HG03280 (cell line): ENCODE measurements around the gene CHCHD6.

ENCODE experiments used
- ATAC-seq: cut with Tn5 transposase; IDR thresholded peaks from one replicate; pipeline ENCODE4 v1.9.1; 2021; ENCODE audit warnings: mild to moderate bottlenecking, moderate library complexity; ENCODE audit not compliant: unreplicated experiment

CHCHD6 gene

DNA sequence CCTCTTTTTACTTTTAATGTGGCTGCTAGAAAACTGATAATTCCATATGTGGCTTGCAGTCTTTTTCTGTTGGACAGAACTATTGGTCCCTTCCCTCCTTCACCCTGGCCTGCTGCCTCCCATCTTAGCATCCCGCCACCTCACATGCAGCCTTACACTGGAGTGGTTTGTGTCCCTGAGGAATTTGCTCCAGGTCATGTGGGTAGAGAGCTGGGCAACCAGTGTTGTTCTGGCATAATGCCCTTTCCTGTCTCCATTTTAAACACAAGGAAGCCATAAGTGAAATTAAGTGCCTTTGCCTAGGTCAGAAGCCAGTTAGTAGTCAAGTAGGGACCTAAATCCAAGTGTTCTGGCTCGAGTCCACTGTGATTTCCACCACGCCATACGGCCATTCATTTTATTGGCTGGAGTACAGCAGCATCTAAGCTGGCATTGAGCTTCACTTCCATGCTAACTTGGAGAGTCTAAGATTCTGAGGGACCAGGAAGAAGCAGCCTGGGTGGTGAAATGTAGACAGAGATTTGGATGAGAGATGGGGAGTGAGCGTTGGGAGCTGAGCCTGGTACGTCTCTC, 232.9 kb downstream of the CHCHD6 start:
- ATAC-seq: no peak

DNA sequence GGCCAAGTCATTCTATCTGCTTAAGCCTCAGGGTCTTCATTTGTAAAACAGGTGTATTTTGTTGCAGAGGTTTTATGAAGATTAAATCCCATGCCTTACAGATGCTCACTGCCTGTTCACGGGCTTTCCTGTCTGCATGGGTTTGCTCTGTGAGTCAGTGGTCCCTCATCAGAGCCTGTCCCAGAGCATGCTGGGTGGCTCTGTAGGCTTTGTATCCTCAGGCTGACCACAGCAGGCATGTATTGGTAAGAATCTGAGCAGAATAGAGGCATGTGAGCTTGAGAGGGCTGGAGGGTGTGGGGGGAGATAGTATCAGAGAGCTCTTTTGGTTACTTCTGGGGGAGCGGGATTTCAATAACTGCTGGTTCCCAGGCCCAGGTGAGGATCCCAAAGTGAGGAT, 233.5 kb downstream of the CHCHD6 start:
- ATAC-seq: no peak

DNA sequence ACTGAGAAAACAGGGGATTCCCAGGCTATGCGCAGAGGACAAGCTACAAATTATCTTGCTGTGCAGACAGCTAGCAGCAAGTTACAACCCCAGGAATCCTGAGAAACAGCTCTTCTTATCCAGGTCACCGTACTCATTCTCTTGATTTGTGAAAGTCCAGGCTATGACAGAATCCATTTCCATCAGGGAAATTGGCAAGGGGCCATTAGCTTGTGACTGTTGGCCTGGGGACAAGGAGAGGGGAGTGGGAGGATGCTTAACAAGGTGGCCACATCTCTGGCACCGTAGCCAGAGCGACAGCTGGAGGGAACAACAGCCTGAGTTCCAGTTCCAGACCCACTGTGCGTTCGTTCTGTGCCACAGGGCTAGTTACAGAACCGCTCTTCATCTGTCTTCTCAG, 233.9 kb downstream of the CHCHD6 start:
- no peak for ATAC-seq

DNA sequence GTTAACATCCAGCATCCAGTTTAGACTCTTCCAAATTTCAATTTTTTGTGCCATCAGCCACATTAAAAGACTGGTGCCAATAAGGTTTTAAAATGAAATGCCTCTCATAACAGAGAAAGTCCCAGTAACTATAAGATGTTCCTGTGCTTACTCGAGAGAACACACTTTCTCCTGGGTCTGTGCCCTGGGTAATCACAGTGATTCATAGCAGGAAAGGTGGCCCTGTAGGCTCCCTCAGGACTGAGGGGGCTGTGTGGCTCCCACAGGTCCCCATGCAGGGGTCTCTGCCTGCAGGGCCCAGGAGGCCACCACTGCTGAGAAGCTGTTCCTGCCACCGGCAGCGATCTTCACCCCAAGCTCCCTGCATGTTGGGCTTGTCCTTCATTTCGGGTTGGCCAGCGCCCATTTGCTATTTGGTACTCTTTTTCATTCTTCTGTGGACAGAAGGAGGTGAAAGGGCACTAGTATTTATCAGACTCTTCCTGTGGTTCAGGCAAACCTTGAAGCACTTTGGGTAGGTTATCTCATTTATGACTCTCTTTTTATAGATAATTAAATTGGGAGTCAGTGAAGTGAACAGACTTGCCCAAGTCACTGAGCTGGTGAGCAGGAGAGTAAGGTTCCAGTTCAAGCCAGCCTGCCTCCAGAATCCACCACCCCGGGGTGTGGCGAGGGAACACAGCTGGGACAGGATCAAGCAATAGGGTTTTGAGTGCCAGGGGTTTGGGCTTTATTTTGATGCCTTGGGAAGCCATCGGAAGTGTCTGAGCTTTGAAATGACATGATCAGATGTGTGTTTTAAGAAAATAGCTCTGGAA, 234.7 kb downstream of the CHCHD6 start:
- ATAC-seq: no peak

DNA sequence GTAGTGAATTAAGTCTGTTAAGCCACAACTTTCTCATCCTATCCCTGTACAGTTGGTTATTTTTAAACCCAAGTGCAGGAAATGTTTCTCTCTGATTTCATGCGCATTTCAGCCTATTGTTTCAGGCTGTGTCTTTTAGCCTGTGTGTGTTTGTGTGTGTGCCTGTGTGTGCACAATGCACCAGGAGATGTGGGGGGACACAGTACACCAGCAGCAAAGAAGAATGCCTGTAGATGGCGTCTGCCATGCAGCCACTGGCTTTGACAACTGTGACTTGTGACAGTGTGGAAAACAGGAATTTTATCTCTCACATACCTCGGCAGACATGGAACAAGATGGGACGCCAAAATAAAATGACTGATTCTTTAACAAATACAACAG, 235.3 kb downstream of the CHCHD6 start:
- ATAC-seq: no peak

DNA sequence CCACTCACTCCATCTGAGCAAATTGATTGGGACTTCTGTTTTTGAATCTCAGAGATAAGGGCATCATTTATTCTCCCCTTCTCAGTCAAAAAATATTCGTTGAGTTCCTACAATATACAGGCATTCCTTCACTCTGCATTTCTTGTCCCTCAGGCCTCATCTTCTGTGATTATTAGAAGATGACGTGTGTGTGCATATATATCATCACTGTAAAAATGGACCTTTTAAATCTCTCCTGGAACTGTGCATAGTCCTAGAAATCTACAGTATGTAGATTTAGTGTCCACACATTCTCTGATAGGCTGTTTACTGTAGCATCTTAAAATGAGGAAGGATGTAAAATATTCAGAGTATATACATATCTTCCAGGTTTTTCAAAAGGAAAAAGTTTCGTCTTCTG, 235.7 kb downstream of the CHCHD6 start:
- ATAC-seq: no peak

DNA sequence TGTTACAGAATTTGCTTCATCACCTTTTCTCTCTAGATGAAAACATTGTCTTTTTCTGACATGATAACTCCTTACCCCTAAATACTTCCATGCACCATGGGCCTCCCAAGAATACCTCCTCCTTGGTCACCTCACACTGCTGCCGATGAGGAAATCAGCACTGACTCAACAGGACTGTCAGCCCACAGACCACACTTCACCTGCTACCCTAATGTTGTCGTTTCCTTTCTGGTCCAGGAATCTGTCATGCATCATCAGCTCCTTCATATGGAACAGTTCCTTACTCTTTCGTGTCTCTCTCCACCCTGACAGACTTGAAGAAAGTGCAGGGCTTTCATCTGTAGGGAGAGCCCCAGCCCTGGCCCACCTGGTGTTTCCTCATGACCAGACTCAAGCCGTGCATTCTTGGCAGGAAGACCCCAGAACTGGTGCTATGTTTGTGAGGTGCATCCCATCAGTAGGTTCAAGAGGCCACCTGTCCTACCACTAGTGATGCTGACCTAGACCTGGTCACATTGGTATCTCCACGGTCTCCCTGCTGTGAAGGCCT, 237.8 kb downstream of the CHCHD6 start:
- no peak for ATAC-seq

DNA sequence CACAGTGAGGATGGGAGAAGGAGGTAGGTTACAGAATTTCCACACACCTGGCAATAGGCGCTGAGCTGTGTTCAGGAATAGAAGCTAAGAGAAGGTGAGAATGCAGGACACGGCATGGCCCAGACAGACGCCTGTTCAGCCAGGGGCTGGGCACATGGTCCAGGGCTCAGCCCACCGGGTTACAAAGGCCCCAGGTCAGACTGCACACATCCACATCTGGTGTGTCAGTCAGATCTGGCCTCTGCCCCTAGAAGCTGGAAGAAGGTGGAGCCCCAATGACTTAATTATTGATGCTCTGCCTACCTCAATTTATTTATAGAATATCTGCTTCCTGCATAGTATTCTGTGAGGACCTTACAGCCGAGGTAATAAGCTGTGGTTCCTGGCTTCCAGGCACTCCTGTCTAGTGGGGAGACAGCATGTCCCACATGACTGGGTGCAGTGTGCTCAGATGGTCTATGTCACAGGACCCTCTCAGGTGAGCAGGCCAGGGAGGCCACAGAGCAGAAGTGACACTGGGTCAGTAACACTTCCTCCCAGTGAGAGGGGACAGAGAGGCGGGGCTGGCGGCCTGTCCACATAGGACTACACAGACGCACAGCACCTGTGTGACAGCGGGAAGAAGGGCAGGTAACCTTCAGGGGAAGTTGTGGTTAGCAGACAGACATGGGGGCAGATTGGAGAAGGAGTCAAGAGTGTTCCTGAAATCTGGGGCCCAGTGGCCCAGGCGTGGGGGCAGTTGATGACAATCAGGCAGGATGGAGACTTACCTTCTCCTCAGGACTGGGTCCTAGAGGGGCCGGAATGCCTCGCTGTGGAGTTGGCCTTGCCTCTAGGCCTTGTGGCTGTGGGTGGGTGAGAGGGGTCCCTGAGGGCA, 240.3 kb downstream of the CHCHD6 start:
- ATAC-seq: no peak

DNA sequence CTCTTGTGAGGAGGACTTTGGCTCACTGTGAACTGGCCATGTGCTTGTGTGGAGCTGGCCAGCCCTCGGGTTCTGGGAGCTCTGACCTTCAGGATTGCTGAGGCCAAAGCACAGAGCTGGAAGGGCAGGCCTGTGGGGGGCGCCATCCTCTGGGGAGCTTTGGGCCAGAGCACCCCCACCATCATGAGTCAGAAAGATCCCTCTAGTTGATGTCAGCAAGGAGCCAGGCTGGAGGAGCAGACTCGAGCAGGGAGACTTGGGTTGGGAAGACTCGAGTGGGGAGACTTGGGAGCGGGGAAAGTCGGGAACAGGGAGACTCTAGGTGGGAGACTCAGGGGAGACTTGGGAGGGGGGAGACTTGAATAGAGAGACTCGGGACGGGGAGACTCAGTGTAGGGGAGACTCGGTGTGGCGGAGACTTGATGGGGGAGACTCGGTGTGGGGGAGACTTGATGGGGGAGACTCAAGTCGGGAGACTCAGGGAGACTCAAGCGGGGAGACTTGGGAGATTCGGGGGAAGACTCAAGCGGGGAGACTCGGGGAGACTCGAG, 241.2 kb downstream of the CHCHD6 start:
- ATAC-seq: no peak

DNA sequence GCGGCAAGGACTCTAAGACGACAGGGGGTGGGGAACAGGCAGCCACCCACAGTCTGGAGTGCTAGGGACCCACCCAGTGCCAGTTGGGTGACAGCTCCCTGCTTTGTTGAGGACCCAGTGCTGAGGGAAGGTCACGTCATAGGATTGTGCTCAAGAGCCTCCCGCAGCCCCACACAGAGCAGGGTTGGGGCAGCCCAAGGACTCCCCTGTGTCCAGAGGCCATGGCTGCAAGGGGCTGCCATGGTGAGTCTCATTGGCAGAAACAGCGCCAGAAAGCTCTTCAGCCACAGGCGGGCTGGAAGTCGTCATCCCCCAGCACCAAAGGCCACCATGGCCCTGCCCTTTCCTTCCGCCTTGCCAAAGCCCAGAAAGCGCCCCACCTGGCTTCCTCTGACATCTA, 241.9 kb downstream of the CHCHD6 start:
- ATAC-seq: no peak

DNA sequence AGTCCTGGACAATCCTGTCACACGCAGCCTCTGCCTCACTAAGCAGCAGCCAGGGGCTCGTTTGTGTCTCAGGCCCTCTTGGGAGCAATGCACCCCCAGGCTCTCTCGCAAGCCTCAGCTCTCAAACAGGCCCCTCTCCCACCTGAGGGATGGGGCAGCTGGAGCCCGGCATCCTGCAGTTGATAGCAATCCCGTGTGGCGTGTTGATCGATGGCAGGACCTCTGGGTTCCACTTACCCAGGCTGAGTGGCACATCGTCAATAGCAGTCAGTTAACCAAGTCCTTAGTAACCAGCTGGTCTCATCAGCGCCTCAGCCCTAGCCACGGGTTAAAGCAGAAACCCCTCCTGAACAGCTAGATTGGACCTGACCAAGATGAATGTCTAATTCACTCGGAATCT, 242.4 kb downstream of the CHCHD6 start:
- ATAC-seq: no peak

DNA sequence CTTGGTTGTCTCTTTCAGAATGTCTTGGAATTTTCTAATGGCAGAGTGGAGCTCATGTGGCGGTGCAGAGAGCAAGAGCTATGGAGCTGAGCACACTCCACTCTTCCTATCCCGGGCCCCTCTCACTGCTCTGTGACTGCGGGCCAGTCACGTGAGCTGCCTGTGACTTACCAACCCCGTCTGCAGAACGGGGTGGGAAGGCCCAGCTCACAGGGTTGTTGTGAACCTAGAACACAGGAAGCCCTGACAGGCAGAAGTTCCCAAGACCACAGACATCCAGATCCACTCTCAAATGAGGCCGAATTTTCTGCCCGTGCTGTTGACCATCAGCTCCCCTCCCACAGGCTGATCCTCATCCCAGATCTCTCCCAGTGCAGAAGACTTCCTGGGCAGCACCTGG, 243.4 kb downstream of the CHCHD6 start:
- no peak for ATAC-seq

DNA sequence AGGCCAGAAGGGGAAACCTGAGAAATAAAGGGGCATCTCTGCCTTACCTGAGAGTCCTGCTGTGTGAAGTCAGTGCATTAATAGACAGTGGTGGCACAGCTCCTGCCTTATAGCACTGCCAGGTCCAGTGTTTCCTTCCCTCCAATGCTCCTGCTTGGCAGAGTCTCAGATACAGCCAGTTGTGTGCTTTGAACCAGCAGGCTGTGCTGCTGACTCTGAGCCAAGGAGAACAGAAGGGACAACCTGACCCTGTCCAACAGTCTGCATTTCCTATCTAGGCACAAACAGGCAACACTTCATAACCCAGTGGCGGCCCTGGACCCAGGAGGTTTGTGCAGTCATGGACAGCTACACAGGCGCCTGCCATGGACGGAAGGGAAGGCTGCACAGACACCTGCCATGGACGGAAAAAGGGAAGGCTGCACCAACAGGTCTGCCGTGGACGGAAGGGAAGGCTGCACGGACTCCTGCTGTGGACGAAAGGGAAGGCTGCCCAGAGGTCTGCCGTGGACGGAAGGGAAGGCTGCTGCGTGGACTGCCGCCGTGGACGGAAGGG, 245.0 kb downstream of the CHCHD6 start:
- no peak for ATAC-seq

DNA sequence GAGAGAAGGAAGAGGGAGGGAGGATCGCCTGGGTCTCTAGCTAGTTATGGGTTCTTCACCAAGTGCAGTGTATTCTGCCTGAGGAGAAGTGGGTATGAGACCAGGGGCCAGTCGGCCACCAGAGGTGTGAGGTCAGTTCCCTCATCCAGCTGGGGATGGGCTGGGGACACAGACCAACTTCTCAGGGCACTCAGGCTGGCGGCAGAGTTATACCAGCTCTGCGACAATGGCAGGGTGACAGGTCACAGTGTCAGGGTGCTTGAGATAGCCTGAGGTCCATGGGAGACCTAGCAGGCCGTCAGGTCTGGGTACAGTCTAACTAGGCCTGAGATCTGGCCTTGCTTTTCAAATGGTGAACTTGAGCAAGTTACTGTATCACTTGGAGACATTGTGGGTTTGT, 247.5 kb downstream of the CHCHD6 start:
- no peak for ATAC-seq

DNA sequence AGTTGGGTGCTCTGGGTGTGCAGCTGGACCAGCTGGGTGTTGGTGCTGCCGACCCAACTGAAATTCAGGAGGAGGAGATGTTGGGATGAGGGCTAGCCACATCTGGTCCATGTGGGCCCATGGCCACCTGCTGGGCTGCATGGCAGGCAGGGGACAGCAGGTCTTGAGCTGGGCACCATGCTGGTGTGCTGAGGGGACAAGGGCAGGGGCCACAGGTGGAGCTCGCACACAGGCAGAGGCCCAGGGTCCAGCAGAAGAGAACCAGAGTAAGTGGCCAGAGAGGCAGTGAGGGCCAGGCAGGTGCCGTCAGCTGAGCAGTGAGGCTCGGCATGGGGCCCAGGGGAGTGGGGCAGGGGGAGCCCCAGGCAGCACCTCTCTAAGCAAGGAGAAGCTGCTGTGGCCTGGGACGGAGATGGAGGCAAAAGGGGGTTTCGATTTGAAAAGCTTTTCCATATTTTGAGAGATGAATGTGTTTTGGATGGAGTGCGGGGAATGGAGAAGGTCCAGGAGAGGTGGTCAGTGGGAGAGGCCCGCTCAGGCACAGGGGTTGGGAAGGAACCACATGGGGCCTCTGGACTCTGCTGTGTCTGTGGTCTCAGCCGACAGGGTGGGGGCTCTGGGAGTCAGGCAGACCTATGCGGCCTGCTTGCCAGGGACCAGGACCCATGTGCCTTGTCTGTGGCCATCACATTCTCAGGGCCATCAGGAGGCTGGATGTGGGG, 248.4 kb downstream of the CHCHD6 start:
- no peak for ATAC-seq

DNA sequence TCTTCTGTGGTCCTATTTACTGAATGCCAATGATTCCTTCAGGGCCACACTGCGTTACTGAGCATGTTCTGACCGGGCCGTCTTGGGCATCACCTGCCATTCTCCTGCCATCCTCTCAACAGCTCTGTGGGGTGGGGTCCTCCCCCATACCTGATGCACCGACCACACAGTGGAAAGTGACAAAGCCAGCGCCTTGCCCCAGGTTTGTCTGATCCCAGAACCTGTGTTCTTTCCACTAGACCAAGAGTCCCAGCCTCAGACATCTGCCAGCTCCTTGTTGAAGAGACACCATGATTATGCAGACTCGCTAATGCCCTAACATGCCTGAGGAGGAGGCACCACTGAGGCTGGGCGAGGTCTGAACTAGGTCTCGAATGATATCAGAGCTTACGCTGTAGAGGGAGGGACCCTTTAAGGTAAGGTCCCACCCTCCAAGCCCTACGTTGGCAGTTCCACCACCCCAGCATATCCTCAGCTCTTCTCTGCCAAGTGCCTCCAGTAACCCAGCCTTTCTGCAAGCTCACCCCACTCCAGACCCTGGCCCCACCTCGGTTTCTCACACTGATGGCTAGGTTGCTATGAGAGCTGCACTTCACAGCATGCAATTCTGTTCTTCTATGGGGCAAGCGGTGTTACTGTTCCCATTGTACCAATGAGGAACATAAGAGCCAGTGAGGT, 249.1 kb downstream of the CHCHD6 start:
- ATAC-seq: no peak

DNA sequence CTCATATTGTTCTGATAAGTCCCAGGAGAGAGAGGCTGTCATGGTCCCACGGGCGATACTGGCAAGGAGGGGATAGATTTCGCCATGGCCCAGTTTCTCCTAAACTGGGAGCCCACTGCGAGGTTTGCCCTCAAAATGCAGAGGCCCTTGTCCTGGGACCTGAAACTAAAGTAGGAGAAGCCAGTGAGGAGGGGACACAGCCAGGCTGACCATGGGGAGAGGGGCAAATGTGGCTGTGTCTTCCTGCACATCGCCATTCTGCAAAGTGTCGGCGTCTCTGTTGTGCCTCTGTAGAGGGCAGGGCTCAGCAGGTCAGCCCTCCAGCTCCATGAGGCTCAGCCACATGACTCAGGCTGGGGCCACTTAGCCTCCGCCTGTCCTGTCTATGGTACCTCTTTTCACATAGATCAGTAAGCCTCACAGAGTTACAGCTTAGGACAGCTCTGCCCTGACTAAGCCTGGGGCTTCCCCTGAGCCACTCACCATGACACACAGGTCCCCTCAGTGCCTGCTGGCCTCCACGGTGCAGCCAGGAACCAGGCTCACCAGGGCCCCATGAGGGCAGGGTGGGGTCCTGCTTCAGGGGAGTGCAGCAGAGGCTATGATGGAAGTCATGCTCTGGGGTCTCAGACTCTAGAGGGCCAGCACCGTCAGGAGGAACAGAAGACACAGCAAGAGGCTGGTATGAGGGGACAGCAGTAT, 250.3 kb downstream of the CHCHD6 start:
- ATAC-seq: peak; percentile 63

DNA sequence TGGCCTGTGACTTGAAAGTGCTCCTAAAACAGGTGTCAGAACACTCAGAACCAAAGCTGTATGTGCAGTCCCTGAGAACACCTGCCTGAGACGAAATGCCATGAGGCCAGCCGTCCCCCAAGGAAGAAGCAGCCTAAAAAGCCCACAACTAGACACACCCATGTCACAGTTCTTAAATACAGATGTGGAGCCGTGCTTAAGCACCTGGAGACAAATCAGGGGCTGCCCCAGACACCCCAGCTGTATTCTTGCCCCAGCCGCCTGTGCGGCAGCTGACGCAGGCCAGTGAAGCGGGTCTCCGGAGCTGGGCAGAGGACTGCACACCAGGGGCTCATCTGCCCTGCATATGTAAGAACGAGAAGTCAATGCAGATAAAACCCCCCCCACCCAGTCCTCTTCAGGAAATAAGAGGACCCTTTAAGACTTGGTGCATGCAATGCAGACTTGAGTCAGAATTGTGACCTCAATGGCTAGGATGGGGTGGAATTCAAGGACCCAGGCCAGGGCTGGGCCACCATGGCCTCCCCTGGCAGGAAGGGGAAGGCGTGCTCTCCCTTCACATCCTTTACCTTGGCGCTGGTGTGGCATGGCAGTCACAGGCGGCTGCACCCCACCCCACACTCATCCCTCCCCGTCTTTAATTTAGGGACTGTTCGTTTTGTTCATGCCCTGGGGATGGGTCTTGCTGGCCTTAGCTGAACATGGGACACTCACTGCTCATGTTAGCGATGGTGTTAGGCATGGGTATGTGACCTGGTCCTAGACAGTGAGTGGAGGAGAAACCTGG, 251.2 kb downstream of the CHCHD6 start:
- peak; percentile 72 for ATAC-seq
